PC-9 (cell line): ENCODE measurements around the gene ME3. TPM values are rescaled to one million over a fixed set of nuclear protein-coding genes. Genes with fewer than 3 reads are reported as not detected.

ENCODE experiments used
- BruUV-seq: library from RNA; stranded (reverse); fragments of 400-500 nt; replicated peaks from 2 replicates; lab custom pipeline; 2021; lab: Mats Ljungman, UMichigan
- CTCF ChIA-PET: fragments of 300-600 bp; sonication (Branson Sonifier 250); formaldehyde crosslinking; loops from one replicate; lab custom pipeline; 2022; ENCODE audit warnings: antibody characterized with exemption; lab: Charles Lee
- POLR2A ChIA-PET: fragments of 300-600 bp; sonication (Branson Sonifier 250); formaldehyde crosslinking; loops from one replicate; lab custom pipeline; 2022; ENCODE audit warnings: antibody characterized with exemption; ENCODE audit not compliant: unreplicated experiment; lab: Charles Lee
- DNase-seq, 2 experiments: peaks; one replicate each; pipeline versions ENCODE4 v3.0.0 to v3.0.0-alpha.2; 2015 to 2022; ENCODE audit warnings: mixed read lengths in 1 of 2
- H2AFZ ChIP-seq: fragments of 200-600 bp; sonication (generic); 2 replicates; pipeline ENCODE4 v1.8.1; 2017; ENCODE audit warnings: antibody characterized with exemption
- H3F3A ChIP-seq: fragments of 200-600 bp; sonication (generic); 2 replicates; pipeline ENCODE4 v1.8.1; 2017; ENCODE audit warnings: antibody characterized with exemption, mild to moderate bottlenecking, low read depth; ENCODE audit not compliant: insufficient read depth
- H3K27ac ChIP-seq: fragments of 200-600 bp; sonication (generic); 2 replicates; pipeline ENCODE4 v1.6.1; 2016; ENCODE audit warnings: mixed run types
- H3K27me3 ChIP-seq: fragments of 200-600 bp; sonication (generic); 2 replicates; pipeline ENCODE4 v1.6.1; 2016; ENCODE audit warnings: low read depth, mixed run types; ENCODE audit not compliant: insufficient read depth
- H3K36me3 ChIP-seq: fragments of 200-600 bp; sonication (generic); 2 replicates; pipeline ENCODE4 v1.6.1; 2016; ENCODE audit warnings: low read depth, mixed run types
- H3K4me1 ChIP-seq: fragments of 200-600 bp; sonication (generic); replicated peaks from 2 replicates; pipeline ENCODE4 v1.6.1; 2016; ENCODE audit warnings: mixed run types; ENCODE audit not compliant: insufficient read depth
- H3K4me2 ChIP-seq: fragments of 200-600 bp; sonication (generic); 2 replicates; pipeline ENCODE4 v1.6.1; 2017; ENCODE audit warnings: mixed run types
- H3K4me3 ChIP-seq: fragments of 200-600 bp; sonication (generic); 2 replicates; pipeline ENCODE4 v1.6.1; 2016; ENCODE audit warnings: mixed run types
- H3K79me2 ChIP-seq: fragments of 200-600 bp; sonication (generic); 2 replicates; pipeline ENCODE4 v1.6.1; 2017; ENCODE audit warnings: low read depth, mixed run types
- H3K9me2 ChIP-seq: fragments of 200-600 bp; sonication (generic); 2 replicates; pipeline ENCODE4 v1.8.1; 2017; ENCODE audit warnings: mild to moderate bottlenecking; ENCODE audit not compliant: insufficient read depth
- H3K9me3 ChIP-seq: fragments of 200-600 bp; sonication (generic); 2 replicates; pipeline ENCODE4 v1.8.1; 2016; ENCODE audit warnings: low read depth; ENCODE audit not compliant: insufficient read depth
- H4K20me1 ChIP-seq: fragments of 200-600 bp; sonication (generic); 2 replicates; pipeline ENCODE4 v1.8.1; 2017; ENCODE audit not compliant: insufficient read depth
- EZH2 ChIP-seq: fragments of 200-600 bp; sonication (generic); IDR thresholded peaks from 2 replicates; pipeline ENCODE4 v1.8.0; 2017; ENCODE audit warnings: antibody characterized with exemption, low read depth
- intact Hi-C: fragments of 100-400 bp; cut with micrococcal nuclease; formaldehyde crosslinking; loops from one replicate; pipeline ENCODE4 v1.10.0; 2022; ENCODE audit not compliant: unreplicated experiment
- total RNA-seq: library from RNA; stranded (reverse); gene quantifications from 2 replicates; pipeline ENCODE4 v1.2.3, GENCODE V29; 2021
- TF ChIP-seq, protein P1 (sequence below): fragments of 200-600 bp; sonication (generic); conservative IDR thresholded peaks from 2 replicates; pipeline ENCODE4 v1.6.1; 2017; ENCODE audit warnings: mixed run types, antibody characterized with exemption, mild to moderate bottlenecking, moderate library complexity

Gene ME3
- total RNA-seq, 1 experiment from 2014 or later: 34.0 TPM

GRCh38 chr11:86490582-86490981, 181.8 kb downstream of the ME3 start:
- H3K79me2 ChIP-seq: no peaks in the 10 kb centered on the region
- H3K4me3 ChIP-seq: no peak overlapping the region
- no peak overlapping the region for H3K4me2 ChIP-seq
- TF ChIP-seq, protein P1, sequence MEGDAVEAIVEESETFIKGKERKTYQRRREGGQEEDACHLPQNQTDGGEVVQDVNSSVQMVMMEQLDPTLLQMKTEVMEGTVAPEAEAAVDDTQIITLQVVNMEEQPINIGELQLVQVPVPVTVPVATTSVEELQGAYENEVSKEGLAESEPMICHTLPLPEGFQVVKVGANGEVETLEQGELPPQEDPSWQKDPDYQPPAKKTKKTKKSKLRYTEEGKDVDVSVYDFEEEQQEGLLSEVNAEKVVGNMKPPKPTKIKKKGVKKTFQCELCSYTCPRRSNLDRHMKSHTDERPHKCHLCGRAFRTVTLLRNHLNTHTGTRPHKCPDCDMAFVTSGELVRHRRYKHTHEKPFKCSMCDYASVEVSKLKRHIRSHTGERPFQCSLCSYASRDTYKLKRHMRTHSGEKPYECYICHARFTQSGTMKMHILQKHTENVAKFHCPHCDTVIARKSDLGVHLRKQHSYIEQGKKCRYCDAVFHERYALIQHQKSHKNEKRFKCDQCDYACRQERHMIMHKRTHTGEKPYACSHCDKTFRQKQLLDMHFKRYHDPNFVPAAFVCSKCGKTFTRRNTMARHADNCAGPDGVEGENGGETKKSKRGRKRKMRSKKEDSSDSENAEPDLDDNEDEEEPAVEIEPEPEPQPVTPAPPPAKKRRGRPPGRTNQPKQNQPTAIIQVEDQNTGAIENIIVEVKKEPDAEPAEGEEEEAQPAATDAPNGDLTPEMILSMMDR: no peak
- no peak for TF ChIP-seq EZH2
- CTCF ChIA-PET: no interaction called here
- H4K20me1 ChIP-seq: no peaks in the 10 kb centered on the region
- H3K36me3 ChIP-seq: no peaks in the 10 kb centered on the region; the same call in 1 of the 2 replicates
- no peak overlapping the region for H2AFZ ChIP-seq
- H3K27me3 ChIP-seq: no peaks in the 10 kb centered on the region
- H3K4me1 ChIP-seq: peaks cover 20% of the 10 kb centered on the region
- intact Hi-C loops: no loop called here
- no peaks in the 10 kb centered on the region for H3K9me3 ChIP-seq
- H3K9me2 ChIP-seq: no peaks in the 10 kb centered on the region
- DNase-seq: no peak
- no peak overlapping the region for H3K27ac ChIP-seq
- POLR2A ChIA-PET: interaction anchor here (0.7 kb wide), 1 partner anchor 205 kb away, joined by 3 read pairs; no protein-coding TSS in a partner anchor
- no TSS peak for BruUV-seq
- peaks cover 11% of the 10 kb centered on the region for H3F3A ChIP-seq

GRCh38 chr11:86489442-86489841, 183.0 kb downstream of the ME3 start:
- Histone ChIP-seq H3K36me3 (no peaks in the 10 kb centered on the region), H3K79me2 (no peaks in the 10 kb centered on the region), H3K4me1 (peaks cover 30% of the 10 kb centered on the region), H3K9me2 (no peaks in the 10 kb centered on the region), H3F3A (peaks cover 22% of the 10 kb centered on the region), H3K27ac (no peak overlapping the region), H3K4me2 (no peak overlapping the region), H3K9me3 (no peaks in the 10 kb centered on the region), H4K20me1 (no peaks in the 10 kb centered on the region), H3K27me3 (no peaks in the 10 kb centered on the region), H3K4me3 (no peak overlapping the region), H2AFZ (no peak overlapping the region)
- intact Hi-C loops: no loop called here
- BruUV-seq: no TSS peak
- ChIA-PET POLR2A (no interaction called here), CTCF (no interaction called here)
- DNase-seq: no peak
- TF ChIP-seq, protein P1: no peak
- TF ChIP-seq EZH2: no peak

DNA sequence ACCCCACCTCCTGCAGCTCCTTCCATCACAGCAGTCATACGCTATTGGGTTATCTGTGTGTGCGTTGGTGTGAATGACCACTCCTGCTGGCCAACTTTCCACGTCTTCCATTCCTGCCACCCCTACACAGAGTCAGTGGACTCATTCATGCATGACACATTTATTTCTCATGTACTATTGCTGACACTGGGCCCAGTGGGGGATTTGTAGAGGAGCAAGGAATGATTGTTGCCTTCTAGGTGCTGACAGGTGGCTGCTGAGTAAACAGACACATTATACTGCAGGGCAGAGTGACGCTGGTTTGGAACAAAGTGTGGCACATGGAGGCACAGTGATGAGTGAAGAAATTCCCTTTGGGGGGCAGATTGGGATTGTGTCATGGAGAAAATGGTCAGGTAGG, 183.9 kb downstream of the ME3 start:
- no peaks in the 10 kb centered on the region for H4K20me1 ChIP-seq
- H3F3A ChIP-seq: peaks cover 28% of the 10 kb centered on the region
- no peak overlapping the region for H3K4me3 ChIP-seq
- no peak overlapping the region for H3K4me2 ChIP-seq
- no peak overlapping the region for H3K27ac ChIP-seq
- TF ChIP-seq, protein P1: no peak
- no peak for TF ChIP-seq EZH2
- H3K4me1 ChIP-seq: peaks cover 35% of the 10 kb centered on the region
- H3K9me3 ChIP-seq: no peaks in the 10 kb centered on the region
- no peaks in the 10 kb centered on the region for H3K9me2 ChIP-seq
- no TSS peak for BruUV-seq
- no peaks in the 10 kb centered on the region for H3K27me3 ChIP-seq
- H3K79me2 ChIP-seq: no peaks in the 10 kb centered on the region
- no peak overlapping the region for H2AFZ ChIP-seq
- intact Hi-C loops: no loop called here
- H3K36me3 ChIP-seq: no peaks in the 10 kb centered on the region
- DNase-seq: no peak
- POLR2A ChIA-PET: no interaction called here
- CTCF ChIA-PET: no interaction called here
